Mucosa of rectum (tissue), 2 donors: ENCODE measurements around the gene MYO1A.
"Not testable (repeated sequence)": the region's sequence is repeated elsewhere in the genome, so short reads cannot be mapped to it uniquely, and the experiment has no call there.

Source experiments
- H3K27ac ChIP-seq, 2 donors: one replicate each; pipeline ENCODE4 v1.7.0; 2013; ENCODE audit warnings: inconsistent platforms in 2 of 2, low read depth in 2 of 2, low read length in 2 of 2
- H3K27me3 ChIP-seq, 2 donors: one replicate each; pipeline ENCODE4 v1.7.0; 2013; ENCODE audit warnings: low read length in 2 of 2; ENCODE audit not compliant: control insufficient read depth in 2 of 2, insufficient read depth in 2 of 2
- H3K36me3 ChIP-seq, 2 donors: one replicate each; pipeline ENCODE4 v1.7.0; 2013; ENCODE audit warnings: low read length in 2 of 2; ENCODE audit not compliant: control insufficient read depth in 2 of 2, insufficient read depth in 2 of 2
- H3K4me1 ChIP-seq, 2 donors: one replicate each; pipeline ENCODE4 v1.7.0; 2013; ENCODE audit warnings: low read length in 2 of 2, mild to moderate bottlenecking in 1 of 2; ENCODE audit not compliant: control insufficient read depth in 2 of 2, insufficient read depth in 2 of 2
- H3K4me3 ChIP-seq, 2 donors: one replicate each; pipeline ENCODE4 v1.7.0; 2013; ENCODE audit warnings: low read length in 2 of 2
- H3K9ac ChIP-seq, 2 donors: one replicate each; pipeline ENCODE4 v1.7.0; 2013; ENCODE audit warnings: low read length in 2 of 2, low read depth in 1 of 2, mild to moderate bottlenecking in 1 of 2
- H3K9me3 ChIP-seq, 2 donors: one replicate each; pipeline ENCODE4 v1.7.0; 2013; ENCODE audit warnings: low read length in 2 of 2; ENCODE audit not compliant: control insufficient read depth in 2 of 2
- donor health status: healthy.
- donor health status: Normal muscosa, but diverticular disease.

MYO1A gene

DNA sequence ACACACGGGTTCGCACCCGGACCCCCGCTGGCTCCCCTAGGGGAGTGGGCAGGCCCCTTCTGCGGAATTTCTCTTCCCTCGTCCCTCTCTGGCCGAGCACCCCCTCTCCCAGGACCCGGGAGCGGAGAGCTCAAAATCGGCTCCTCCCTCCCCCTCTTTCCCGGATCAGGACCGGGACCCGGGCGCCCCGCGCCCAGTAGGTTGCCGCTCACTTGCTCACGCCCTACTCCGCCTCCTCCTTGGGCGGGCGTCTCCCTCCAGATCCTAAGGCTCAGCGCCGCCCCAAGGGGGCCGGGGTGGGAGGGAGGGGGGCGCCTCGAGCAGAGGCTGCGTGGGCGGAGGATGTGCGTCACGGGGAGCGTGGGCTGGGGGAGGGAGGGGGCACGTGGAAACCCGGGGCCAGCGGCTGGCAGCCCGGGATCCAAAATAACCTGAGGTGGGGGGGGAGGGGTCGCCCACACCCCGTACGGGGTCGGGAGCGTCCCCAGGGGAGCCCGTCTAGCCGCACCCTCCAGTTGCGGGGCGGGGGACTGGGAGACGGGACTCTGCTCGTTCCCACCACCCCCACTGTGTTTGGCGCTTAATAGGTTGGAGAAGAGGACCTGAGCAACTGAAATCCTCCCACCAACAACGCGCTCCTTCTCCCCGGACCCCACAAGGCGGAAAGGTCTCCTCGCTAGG is 37.2 kb upstream of the MYO1A start:
- H3K36me3 ChIP-seq: peaks cover 0 to 5% of the 10 kb centered on the region in 2 donors
- H3K9ac ChIP-seq: peak overlapping the region; percentile 69 to 86
- peak overlapping the region; percentile 72 to 87 for H3K4me3 ChIP-seq
- no peaks in the 10 kb centered on the region for H3K27me3 ChIP-seq
- H3K27ac ChIP-seq: peak overlapping the region; percentile 88 to 98
- H3K4me1 ChIP-seq: peaks cover 25 to 32% of the 10 kb centered on the region in 2 donors
- H3K9me3 ChIP-seq: no peaks in the 10 kb centered on the region

DNA sequence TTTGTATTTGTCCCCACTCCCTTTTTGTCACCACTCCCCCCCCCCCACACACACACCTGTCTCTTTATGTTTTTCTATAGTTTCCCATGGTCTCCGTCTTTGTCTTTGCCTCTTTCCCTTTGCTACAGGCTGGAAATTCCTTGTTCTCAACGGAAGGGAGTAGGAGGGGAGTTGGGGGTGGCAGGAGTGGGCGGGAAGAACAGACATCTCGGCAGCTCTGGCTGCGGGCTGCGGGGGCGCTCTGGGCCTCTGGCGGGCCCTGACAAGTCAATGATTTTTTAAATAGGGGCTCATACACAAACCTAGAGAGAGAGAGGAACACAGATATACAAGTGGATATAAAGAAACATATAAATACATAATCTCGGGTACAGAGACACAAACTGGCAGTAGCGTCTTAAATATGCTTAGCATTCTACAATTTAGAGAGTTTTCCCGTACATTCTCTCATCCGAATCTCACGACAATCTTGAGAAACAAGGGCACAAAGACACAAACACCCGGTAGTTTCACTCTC is 36.6 kb upstream of the MYO1A start:
- Histone ChIP-seq H3K9ac (peak overlapping the region; percentile 69 to 86), H3K4me1 (peaks cover 23 to 28% of the 10 kb centered on the region in 2 donors), H3K9me3 (no peaks in the 10 kb centered on the region), H3K27me3 (no peaks in the 10 kb centered on the region), H3K36me3 (peaks cover 0 to 4% of the 10 kb centered on the region in 2 donors), H3K27ac (peak overlapping the region; percentile 88 to 98), H3K4me3 (peak overlapping the region; percentile 65 to 87)

GRCh38 chr12:57085999-57086492 is 36.1 kb upstream of the MYO1A start:
- Histone ChIP-seq H3K27ac (peak overlapping the region; percentile 88 to 98), H3K4me3 (peak overlapping the region in 1 of 2 donors; percentile 87), H3K4me1 (peaks cover 22 to 25% of the 10 kb centered on the region in 2 donors), H3K9me3 (no peaks in the 10 kb centered on the region), H3K9ac (peak overlapping the region; percentile 15 to 69), H3K36me3 (peaks cover 0 to under 1% of the 10 kb centered on the region in 2 donors), H3K27me3 (no peaks in the 10 kb centered on the region)

- Histone ChIP-seq H3K36me3 (no peaks in the 10 kb centered on the region), H3K4me1 (peaks cover 6 to 11% of the 10 kb centered on the region in 2 donors), H3K4me3 (no peak overlapping the region), H3K27me3 (no peaks in the 10 kb centered on the region), H3K27ac (no peak overlapping the region), H3K9me3 (no peaks in the 10 kb centered on the region), H3K9ac (no peak overlapping the region)
Observed at GRCh38 chr12:57080855-57081254, 30.9 kb upstream of the MYO1A start.

DNA sequence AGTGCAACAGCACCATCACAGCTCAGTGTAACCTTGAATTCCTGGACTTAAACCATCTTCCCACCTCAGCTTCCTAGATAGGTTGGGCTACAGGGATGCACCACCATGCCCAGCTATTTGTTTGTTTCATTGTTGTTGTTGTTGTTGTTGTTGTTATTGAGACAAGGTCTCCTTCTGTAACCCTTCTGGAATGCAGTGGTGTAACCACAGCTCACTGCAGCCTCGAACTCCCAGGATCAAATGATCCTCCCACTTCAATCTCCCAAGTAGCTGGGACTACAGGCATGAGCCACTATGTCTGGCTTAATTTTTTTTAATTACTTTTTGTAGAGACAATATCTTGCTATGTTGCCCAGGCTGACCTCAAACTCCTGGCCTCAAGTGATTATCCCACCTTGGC is 29.9 kb upstream of the MYO1A start:
- Histone ChIP-seq H3K4me3 (no peak overlapping the region), H3K36me3 (no peaks in the 10 kb centered on the region), H3K27me3 (no peaks in the 10 kb centered on the region), H3K4me1 (peaks cover 3 to 10% of the 10 kb centered on the region in 2 donors), H3K9me3 (no peaks in the 10 kb centered on the region), H3K27ac (peak overlapping the region in 1 of 2 donors; percentile 82), H3K9ac (no peak overlapping the region)

DNA sequence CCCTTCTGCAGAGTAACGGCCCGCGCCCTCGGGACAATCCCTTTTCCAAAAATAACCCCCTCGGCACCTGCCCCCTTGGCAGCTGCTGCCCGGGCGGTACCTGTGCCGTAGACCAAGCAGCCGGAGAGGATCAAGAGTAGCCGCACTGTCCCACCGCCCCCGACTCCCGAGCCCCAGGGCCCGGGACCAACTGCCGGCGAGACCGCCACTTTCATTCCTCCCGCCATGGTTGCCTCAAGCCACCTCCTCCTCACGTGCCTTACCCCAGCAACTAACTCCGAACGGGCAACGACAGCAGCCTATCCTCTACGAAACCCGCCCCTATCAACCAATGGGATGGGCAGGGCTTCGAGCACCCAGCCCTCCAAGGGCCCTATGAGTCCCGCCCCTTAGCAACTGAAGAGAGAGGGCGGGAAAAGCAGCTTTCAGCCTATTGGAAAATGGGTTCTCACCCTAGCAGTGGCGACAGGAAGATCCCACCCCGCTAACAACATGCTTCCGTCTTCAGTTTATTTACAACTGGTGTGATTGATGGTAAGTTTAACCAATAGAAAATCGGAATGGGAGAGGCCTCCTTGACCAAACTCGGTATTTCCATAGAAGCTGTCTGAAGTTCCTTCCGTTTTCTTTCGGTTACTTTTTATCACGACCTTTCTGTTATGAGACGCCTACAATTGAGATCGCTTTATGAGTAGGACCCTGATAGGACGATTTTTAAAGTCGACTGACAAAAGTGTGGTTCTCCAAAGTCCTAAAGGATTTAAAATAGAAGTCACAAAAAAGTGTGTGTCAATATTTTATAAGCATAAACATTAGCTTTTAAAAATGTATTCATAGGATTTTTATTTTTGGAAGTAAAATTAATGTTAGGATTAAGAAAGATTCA is 28.8 kb upstream of the MYO1A start, which contains the start of gene NEMP1:
TSS of gene NEMP1 (minus strand) at position 273 of the 886 bp plus-strand sequence. CDS start at position 227, 46 bp downstream.
- H3K9ac ChIP-seq: peak within 1 kb of the TSS; percentile 62 to 69

DNA sequence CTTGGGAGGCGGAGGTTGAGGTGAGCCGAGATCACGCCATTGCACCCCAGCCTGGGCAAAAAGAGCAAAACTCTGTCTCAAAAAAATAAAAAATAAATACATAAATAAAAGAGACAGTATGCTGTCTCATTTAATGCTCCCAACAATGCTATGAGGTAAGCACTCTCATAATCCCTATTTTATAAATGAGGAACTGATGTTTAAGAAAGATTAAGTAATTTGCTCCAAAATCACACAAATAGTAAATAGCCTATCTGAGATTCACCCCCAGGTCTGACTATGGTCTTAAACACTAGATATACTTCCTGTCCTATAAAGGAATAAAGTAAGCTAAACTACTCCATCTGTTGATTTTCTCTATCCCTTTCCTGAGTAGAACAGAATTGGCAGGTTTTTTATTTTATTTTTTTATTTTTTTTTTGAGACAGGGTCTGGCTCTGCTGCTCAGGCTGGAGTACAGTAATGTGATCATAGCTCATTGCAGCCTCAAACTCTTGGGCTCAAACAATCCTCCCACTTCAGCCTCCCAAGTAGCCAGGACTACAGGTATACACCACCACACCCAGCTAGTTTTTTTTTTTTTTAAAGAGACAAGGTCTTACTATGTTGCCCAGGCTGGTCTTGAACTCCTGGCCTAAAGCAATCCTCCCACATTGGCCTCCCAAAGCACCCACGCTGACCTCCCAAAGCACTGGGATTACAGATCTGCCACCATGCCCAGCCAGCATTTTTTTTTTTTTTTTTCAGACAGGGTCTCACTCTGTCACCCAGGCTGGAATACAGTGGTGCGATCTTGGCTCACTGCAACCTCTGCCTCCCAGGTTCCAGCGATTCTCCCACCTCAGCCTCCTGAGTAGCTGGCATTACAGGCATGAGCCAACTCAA is 23.9 kb upstream of the MYO1A start:
- H3K4me3 ChIP-seq: not testable (repeated sequence)

More for the DNA sequence above, 28.8 kb upstream of the MYO1A start, which contains the start of gene NEMP1:
- peaks cover 3 to 10% of the 10 kb centered on the region in 2 donors for H3K4me1 ChIP-seq
- H3K4me3 ChIP-seq: peak within 1 kb of the TSS; percentile 73 to 88
- H3K27ac ChIP-seq: peak within 1 kb of the TSS; percentile 82 to 85
- H3K36me3 ChIP-seq: no peaks in the 10 kb centered on the region
- no peaks in the 10 kb centered on the region for H3K27me3 ChIP-seq
- H3K9me3 ChIP-seq: no peaks in the 10 kb centered on the region

GRCh38 chr12:57072661-57073060 is 22.7 kb upstream of the MYO1A start:
- no peaks in the 10 kb centered on the region for H3K9me3 ChIP-seq
- H3K4me3 ChIP-seq: no peak overlapping the region
- H3K36me3 ChIP-seq: peaks cover 5 to 15% of the 10 kb centered on the region in 2 donors
- peaks cover 0 to 7% of the 10 kb centered on the region in 2 donors for H3K4me1 ChIP-seq
- H3K27ac ChIP-seq: no peak overlapping the region
- H3K27me3 ChIP-seq: no peaks in the 10 kb centered on the region
- no peak overlapping the region for H3K9ac ChIP-seq

More for the DNA sequence above, 23.9 kb upstream of the MYO1A start:
- H3K9ac ChIP-seq, H3K27ac ChIP-seq, H3K27me3 ChIP-seq, H3K9me3 ChIP-seq: not testable (repeated sequence)
- Histone ChIP-seq H3K4me1 (peaks cover 0 to 11% of the 10 kb centered on the region in 2 donors), H3K36me3 (peaks cover 5 to 15% of the 10 kb centered on the region in 2 donors)

GRCh38 chr12:57069523-57069922 is 19.6 kb upstream of the MYO1A start:
- Histone ChIP-seq H3K36me3 (peaks cover 5 to 18% of the 10 kb centered on the region in 2 donors), H3K9ac (peak overlapping the region in 1 of 2 donors; percentile 5)

More at GRCh38 chr12:57069523-57069922, 19.6 kb upstream of the MYO1A start:
- no peaks in the 10 kb centered on the region for H3K9me3 ChIP-seq
- H3K4me3 ChIP-seq: no peak overlapping the region
- H3K4me1 ChIP-seq: peaks cover 0 to 6% of the 10 kb centered on the region in 2 donors
- H3K27ac ChIP-seq: peak overlapping the region; percentile 52 to 57
- H3K27me3 ChIP-seq: no peaks in the 10 kb centered on the region
